GM21526 (cell line): ENCODE measurements around the gene PCID2.
"Not testable (repeated sequence)": the region's sequence is repeated elsewhere in the genome, so short reads cannot be mapped to it uniquely, and the experiment has no call there.

ENCODE experiments used
- ATAC-seq: cut with Tn5 transposase; IDR thresholded peaks from one replicate; pipeline ENCODE4 v1.9.1; 2021; ENCODE audit warnings: moderate library complexity; ENCODE audit not compliant: unreplicated experiment, low FRiP score

Gene PCID2

GRCh38 chr13:113208421-113209335 is at the start of gene PCID2:
Gene PCID2 (minus strand): TSS chr13:113208669. CDS start chr13:113208634, 35 bp downstream.
- peak; percentile 64 for ATAC-seq

DNA sequence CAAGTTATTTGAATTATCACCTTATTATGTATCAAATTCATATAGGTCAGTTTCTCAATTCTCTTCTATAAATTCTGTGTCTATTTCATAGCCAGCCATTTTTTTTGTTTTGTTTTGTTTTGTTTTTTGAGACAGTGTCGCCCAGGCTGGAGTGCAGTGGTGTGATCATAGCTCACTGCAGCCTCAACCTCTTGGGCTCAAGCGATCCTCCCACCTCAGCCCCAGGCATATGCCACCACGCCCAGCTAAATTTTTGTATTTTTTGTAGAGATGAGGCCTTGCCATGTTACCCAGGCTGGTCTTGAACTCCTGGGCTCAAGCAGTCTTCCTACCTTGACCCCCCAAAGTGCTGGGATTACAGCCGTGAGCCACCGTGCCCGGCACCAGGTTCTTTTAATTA is 49.4 kb upstream of the PCID2 start:
- ATAC-seq: not testable (repeated sequence)

DNA sequence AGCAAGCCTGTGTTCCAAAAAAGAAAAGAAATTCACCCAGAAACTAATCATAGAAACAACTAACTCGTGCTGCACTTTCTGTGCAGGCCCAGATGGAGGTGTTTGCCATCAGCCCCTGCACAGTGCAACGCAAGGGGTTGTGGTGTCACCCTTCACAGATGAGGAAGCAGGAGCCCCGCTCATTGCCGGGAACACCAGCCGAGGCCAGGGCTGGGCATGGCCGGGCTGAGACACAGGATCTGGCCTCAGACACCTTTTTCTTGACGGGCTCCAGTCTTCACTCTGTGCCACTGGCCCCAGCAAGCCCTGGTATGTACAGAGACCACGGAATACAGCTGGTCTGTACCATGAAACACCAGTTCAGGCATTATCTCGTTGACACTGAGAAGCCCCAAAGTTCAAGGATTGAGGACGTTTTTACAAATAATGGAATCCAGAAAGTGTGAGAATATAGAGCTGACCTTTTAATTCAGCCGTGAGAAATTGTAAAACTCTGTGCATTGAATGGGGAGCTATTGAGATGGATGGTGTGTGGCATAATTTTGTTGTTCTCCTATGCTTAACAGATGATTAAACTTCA is 44.1 kb upstream of the PCID2 start:
- ATAC-seq: no peak

DNA sequence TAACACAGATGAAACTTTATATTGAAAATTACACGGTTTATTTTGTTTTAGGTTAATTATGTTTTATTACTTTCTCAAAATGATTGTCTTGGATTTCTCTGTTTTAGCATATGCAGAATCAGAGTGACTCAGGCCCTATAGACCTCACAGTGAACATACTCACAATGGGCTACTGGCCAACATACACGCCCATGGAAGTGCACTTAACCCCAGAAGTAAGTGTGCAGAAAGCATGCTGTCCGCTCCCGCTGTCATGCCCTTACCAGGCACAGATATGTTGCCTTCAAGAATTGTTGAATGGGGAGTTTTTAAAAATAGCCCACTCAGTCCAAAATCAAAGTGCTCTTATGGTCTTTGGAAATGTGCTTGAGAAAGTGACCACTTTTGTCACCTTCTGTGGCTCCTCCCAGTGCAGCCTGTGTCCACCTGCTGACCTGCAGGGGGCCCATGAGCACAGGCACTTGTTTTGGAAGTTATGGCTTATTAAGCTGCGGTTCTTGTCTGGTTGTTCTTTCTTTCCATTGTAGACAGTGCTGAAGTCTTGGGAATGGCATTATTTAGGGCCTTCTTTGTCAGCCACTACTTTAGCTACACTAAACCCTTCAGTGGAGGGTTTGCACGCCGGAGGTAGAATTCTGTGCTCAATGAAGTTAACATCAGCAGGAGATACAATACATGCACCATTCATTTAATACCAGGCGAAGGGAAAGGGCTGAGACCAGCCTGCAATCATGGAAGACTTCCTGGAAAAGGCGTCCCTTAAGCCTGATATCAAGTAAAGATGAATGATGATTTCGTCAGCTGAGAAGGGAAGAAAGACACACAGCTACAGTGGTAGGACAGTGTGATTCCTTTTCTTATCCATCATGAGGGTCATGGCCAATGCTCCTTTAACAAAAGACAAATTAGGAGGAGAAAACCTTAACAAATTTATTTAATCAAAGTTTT is 37.7 kb upstream of the PCID2 start:
- ATAC-seq: no peak

DNA sequence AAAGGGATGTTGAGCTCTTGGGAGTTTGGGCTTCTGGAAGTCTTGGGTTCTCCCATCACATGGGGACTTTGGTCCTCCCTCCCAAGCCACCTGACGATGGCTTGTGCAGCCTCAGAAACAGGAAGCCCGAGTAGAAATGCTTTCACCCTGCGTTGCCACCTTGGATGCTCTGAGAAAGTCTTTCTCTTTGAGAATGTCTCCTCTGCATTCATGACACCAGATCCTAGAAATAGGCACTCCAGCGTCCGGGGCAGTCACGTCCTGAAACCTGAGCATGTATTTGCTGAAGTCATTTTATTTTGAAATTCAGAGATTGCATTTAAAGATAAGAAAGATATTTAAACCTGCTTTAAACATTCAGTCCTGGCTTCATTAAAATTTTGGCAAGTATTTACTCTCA is 35.4 kb upstream of the PCID2 start:
- ATAC-seq: no peak

DNA sequence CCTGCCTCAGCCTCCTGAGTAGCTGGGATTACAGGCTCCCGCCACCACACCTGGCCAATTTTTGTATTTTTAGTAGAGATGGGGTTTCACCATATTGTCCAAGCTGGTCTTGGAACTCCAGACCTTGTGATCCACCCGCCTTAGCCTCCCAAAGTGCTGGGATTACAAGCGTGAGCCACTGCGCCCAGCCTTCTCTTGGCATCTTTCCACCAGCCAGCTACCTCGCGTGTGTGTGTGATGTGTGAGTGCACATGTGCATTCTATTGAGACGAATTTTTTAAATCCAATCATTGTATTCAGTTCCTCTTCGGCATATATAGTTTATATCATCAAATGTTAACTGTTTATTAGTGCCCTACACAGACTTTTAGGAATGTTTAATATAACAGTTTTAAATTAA is 33.2 kb upstream of the PCID2 start:
- ATAC-seq: not testable (repeated sequence)

- ATAC-seq: no peak
Measured at GRCh38 chr13:113239986-113240385, 31.5 kb upstream of the PCID2 start.

- ATAC-seq: no peak
Measured at GRCh38 chr13:113239357-113239756, 30.9 kb upstream of the PCID2 start.

DNA sequence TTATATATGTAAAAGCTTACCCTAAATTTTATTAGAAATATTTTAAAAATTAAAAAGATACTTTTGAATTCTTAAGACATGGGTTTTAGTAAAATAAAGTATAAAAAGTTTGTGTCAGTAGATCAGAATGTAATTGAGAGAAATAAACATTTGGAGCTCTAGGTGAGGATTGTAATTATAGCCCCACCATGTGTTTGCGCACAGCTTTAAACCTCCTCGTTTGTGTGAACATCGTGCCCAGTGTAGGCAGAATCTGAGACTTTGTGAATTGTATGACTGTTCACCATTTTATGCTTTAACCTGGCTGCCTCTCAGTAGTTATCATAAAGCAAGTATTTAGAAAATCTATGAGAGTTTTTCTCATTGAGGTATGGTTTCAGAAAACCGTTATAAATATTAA is 30.1 kb upstream of the PCID2 start:
- ATAC-seq: no peak

GRCh38 chr13:113233101-113233500 is 24.6 kb upstream of the PCID2 start:
- no peak for ATAC-seq

DNA sequence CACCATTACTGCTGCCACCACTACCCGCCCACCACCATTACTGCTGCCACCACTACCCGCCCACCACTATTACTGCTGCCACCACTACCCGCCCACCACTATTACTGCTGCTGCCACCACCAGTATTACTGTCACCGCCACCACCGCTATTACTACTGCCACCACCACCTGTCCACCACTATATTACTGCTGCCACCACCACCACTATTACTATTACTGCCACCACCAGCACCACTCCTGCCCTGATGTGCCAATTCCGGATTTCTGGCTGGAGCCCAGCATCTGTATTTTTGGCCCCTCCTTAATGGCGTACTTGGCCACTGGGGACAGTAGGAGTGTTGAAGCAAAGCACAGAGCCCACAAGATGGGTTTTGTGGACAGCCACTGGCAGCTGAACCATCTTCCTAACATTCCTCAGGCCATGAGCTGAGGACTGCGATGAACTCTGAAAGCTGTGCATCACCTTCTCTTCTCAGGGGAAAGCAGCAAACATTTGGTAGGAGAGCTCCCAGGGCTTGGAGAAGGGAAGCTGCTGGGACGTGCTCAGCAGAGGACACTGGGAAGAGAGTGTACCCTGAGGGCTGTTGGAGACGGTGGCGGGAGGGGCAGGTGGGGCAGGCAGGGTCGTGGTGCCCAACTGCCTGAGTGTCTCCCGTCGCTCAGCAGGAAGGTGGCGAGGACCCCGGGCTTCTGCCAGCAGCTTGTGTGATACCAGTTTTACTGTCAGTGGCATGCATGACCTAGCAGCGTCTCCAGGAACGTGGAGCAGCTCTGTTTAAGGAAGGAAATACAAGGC is 23.9 kb upstream of the PCID2 start:
- ATAC-seq: no peak

GRCh38 chr13:113231306-113232207 is 23.1 kb upstream of the PCID2 start:
- no peak for ATAC-seq

GRCh38 chr13:113229791-113230190 is 21.3 kb upstream of the PCID2 start:
- ATAC-seq: no peak

DNA sequence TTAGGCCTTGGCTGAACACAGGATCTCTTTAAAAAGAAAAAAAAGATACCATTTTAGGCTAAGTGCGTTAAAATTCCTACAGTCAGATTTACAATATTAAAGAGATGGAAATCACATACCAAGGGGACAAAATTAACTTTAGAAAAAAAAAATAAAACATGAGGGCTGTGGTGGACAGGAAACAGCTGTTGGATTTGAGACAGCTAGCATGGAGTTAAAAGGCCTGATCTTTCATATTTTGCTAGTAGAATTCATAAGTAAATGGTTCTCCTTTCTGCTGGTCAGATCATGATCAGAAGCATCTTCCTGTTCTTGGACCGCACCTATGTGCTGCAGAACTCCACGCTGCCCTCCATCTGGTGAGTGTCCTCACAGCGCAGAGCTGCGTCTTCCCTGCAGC is 20.7 kb upstream of the PCID2 start:
- ATAC-seq: no peak

- ATAC-seq: no peak
Measured at GRCh38 chr13:113226873-113227450, 18.5 kb upstream of the PCID2 start.

GRCh38 chr13:113225515-113225914 is 17.0 kb upstream of the PCID2 start:
- ATAC-seq: no peak

DNA sequence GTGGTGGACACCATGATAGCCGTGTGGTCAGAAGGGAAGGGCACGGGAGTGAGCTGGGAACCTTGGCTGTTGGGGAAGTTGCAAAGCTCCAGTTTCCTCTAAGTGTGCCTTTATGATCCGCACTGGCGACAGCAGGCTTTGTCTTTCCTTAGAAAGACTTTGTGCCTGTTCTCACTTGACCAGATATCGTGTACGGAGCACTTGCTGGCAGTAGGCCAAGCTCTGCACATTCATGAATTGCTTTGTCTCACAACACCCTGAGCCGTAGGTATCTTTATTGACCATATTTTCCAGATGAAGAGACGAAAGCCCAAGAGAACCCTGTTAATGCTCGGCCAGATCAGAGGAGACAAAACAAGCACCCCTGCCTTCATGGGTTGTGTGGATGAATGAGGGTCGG is 16.0 kb upstream of the PCID2 start:
- ATAC-seq: no peak

DNA sequence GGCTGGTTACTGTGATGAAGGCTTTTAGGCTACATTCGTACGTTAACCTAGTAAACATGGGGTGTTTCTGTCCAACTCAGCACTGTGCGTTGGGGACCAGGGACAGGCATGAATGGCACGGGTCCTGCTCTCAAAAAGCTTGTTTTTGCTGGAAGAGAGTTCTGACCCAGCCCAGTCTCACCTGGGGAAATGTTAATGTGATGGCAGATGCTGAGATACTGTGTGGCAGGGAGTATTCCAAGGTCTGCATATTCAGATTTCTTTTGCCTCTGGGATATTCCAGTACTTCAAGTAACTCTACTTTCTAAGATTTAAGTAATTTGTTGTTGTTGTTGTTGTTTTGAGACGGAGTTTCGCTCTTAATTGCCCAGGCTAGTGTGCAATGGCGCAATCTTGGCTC is 14.6 kb upstream of the PCID2 start:
- ATAC-seq: no peak

GRCh38 chr13:113220877-113221276 is 12.4 kb upstream of the PCID2 start:
- ATAC-seq: no peak
